Nucleus accumbens (tissue), 56 donors: ENCODE data around the gene CEP72.
A peak's percentile ranks its signal among the peaks of the same experiment; 100 is the strongest.

Experiments
- DNase-seq, 56 donors: peaks; one replicate each; lab custom pipeline; 2025; lab: John Stamatoyannopoulos, UW

CEP72 gene

DNA sequence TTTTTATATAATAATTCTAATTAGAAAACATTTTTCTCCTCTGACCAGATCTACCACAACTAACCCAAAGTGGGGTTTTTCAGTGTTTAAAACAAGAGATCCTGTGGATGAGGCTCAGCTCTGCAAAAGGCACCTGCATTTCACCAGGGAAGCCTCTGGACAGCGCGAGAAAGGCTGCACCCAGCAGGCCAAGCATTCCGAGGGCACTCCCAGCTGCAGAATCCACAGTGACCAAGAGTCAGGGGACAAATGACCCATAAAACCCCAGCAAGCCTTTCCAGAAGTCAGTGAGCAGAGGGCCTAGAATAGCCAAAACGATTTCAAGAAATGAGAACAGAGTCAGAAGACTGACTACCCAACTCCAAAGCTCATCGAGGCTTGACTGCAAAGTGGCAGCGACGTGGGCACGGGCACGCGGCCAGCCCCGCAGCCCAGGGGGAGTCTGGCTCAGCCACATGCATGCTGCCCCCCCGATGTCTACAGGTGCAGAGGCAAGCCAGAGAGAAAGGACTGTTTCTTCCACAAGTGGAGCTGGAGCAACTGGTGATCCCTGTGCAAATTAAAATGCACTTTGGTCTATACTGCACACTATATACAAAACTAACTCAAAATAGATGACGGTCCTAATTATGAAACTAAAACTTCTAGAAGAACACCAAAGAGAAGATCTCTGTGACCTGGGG lies 54.8 kb downstream of the CEP72 start:
- no peak for DNase-seq

DNA sequence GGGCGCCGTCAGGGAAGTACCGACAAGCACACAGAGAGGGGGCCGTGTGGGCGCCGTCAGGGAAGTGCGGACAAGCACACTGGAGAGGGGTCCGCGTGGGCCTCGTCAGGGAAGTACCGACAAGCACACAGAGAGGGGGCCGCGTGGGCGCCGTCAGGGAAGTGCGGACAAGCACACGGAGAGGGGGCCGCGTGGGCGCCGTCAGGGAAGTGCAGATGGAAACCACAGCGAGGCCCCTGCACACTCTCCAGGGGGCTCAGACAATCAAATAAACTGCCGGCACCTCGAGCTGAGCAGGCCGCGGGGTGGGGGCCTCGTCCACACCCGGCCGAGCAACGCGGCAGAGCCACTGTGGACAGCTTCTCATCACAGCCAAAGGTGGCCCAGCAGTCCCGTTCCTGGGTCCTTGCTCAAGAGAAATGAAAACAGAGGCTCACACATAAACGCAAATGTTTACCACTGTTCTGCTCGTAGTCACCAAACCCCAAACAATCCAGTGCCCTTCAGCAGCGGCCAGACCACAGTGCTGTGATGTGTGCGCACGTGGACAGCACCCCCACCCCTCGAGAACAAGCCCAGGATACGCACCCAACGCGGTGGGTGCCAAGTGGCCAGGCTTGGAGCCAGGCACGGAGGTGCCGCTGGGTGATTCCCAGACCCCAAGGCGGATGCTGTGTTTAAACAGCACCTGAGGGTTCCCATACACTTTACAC lies 56.3 kb downstream of the CEP72 start:
- peak in 24 of 56 donors; percentile 4 to 68 (median 41) for DNase-seq

DNA sequence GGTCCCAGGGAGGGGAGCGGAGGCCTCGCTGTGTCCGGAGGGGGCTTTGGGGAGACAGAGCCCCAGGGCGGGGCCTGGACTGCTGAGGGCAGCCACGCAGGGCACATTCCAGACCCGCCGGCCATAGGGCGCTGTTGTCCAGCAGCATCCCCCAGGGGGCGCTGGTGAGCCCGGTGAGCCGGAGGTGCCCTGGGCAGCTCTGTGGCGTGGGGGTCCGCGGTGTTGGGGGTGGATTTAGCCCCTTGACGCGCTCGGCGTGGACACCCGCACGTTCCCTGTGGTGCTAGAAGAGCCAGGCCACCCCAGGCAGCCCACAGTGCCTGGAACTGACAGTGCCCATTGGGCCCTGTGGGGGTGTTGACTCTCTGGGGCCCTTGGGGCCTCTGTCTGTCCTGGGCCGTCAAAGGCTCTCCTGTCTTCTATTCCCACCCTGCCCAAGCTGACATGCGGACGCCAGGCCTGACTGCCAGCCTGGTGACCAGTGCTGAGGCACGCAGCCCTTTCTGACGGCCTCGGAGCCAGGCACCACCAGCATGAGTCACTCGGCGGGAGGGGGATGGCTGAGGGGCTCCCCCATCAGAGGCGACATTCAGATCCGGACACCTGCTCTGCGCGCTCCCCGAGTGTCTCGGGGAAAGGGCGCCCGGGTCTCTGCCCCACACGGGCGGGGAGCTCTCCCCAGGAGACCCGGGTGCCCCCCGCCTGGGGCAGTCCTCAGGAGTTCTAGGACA lies 57.1 kb downstream of the CEP72 start:
- peak in 55 of 56 donors; percentile 57 to 99 (median 92) for DNase-seq

DNA sequence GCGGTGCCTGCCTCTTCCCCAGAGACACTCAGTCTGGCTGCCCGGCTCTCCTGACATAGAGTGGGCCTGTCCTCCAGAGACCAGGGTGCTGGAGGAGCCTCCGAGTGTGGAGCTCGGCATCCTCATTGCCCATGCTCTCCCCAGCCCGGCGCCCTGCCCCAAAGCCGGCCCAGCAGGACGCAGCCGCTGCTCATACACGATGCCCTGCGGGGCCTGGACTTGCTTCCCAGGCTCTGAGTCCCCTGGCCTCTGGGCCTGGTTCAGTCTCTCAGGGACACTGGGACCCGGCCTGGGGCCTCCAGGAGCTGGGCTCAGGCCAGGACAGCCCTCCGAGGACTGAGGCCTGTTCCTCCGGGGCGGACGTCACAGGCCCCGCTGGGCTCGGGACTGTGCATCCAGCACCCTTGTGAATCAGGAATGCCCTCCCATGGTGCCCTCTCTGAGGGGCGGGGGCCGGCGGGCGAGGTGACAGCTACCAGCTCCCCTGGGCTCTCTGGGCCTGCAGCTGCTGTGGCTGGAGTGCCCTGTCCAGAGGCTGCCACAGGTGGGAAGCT lies 57.8 kb downstream of the CEP72 start:
- DNase-seq: peak in 9 of 56 donors; percentile 64 to 89 (median 66)

DNA sequence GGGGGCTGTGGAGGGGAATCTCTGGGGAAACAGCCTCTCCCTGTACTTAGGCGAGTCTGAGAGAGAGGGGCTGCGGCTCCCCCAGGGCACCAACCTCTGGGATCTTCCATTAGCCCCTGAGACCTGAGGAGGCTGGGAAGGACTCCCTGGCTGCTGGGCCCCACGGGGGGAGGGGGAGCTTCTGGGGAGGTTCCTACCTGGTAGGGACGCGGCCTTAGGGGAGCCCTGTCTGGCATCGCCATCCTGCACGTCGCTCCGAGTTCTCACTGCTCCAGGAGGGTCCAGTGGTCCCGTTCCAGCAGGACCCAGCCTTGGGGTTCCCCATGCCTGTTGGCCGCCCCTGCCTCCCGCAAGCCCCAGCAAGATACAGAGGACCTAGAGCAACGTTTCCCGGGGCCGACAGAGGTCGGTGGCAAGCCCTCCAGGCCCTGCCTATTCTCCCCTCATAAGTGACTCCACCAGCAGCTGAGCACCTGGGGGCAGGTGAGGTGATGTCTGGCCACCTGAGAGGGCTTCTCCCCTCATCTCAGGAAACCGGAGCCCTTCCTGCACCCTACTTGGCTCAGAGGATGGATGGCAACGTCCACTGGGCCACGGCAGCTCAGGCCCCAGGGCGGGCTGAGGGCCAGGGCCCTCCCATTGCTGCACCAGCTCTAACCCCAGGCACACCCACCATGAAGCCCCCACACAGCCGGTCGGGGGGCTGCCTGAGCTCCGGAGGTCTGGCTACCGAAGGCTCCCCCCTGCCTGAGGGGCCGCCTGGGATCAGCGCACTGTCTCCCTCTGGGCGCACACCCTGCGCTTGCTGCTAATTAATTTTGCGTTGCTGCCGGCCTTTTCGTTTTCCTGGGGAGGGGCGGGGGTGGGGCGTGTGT lies 58.5 kb downstream of the CEP72 start:
- DNase-seq: peak in 1 of 56 donors; percentile 50

DNA sequence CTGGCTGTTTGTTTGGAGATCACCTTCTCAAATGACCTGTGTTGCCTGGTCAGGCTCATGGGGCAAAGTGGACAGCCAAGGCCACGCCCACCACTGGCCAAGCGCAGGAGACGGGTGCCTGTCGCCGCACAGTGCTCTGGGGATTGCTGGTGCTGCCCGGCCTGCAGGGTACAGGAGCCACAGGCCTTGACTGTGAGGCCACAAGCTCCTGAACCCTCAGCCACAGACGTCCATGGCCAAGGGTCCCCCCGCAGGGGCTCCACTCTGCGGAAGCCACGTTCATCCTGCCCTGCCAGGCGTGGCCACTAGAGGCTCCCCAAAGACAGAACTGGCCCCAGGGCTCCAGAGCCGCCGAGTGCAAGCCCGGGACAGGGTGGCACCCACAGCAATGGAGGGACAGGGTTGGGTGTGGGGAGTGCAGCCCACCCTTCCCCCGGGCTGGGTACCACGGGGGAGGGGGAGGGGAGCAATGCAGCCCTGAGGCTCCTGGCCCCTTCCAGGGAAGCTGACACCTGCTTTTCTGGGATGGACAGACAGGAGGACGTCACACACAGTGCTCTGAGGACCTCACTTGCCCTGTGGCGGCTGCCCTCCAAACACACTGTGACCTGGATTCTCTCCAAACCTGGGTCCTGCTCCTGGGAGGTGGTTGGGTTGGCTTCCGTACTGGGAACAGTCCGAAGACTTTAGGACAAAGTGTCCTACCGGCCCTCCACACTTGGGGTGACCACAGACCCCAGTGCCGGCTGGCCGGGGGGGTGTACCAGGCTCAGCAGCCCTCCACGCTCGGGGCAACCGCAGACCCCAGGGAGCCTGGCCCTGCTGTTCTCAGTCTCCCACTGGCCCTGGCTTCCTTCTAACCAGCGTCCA lies 59.6 kb downstream of the CEP72 start:
- DNase-seq: peak in 53 of 56 donors; percentile 21 to 90 (median 71)

DNA sequence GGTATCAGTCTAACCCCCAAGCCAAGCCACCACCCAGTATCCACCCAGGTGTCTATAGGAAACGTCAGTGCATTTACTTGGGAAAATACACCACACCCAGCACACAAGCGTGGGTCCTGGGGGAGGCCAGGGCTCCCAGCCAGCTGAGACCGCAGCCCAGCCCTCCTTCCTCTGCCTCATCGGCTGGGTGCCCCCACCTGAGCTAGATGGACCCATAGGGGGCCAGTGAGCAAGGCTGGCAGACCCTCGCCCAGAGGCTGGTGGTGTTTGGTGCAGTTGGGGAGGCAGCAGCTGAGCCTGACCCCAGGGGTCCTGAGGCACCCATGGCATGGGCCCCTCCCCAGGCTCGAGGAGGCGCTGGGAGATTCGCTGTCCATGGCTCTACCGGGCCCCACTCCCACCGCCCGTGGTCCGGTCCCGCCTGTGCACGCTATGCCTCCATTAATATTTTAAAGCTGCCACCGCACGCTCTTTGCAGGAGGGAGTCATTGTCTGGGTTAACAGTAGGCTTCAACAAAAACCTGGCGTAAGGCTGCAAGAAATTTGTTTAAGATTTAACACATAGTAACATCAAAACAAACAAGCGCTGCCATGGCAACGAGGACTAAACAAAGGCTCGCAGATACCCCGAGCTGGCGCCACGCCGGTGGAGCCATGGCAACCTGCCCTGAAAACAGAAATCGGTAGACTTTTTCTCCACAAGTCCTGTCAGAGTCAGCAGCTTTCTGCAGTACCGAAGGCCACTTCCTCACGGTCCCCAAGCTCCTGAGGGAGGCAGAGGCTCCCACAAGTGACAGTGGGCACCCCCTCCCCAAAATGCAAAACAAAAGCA lies 60.4 kb downstream of the CEP72 start:
- DNase-seq: peak in 43 of 56 donors; percentile 14 to 83 (median 45)

DNA sequence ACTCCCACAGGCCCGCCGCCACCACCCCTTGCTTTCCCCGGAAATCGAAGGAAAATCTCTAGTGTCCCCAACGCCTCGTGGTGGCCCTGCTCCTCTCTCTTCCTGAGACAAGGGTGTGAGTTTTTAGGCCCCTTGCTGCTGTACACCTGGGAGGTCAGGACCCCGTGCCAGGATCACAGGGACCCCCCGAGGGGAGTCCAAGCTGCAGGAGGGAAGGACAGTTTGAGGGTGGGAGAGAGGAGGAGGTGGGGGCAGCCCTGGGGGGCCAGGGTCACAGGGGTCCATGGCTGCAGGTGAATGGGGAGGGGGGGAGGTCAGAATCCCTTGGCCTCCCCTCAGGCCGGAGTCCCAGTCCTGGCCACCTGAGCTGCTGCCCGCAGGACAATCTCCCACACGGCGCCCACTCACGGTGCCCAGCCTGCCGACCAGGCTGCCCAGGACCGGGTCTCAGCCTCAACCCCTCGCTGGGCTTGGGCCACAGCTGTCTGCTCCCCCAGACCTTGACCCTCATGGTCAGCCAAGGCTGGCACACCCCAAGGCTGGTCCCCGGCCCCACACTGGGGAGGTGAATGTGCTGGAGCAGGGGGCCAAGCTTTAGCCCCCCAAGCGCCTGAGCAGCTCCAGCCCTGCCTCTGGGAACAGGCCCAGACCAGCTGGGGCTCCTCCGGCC lies 61.2 kb downstream of the CEP72 start:
- DNase-seq: no peak

DNA sequence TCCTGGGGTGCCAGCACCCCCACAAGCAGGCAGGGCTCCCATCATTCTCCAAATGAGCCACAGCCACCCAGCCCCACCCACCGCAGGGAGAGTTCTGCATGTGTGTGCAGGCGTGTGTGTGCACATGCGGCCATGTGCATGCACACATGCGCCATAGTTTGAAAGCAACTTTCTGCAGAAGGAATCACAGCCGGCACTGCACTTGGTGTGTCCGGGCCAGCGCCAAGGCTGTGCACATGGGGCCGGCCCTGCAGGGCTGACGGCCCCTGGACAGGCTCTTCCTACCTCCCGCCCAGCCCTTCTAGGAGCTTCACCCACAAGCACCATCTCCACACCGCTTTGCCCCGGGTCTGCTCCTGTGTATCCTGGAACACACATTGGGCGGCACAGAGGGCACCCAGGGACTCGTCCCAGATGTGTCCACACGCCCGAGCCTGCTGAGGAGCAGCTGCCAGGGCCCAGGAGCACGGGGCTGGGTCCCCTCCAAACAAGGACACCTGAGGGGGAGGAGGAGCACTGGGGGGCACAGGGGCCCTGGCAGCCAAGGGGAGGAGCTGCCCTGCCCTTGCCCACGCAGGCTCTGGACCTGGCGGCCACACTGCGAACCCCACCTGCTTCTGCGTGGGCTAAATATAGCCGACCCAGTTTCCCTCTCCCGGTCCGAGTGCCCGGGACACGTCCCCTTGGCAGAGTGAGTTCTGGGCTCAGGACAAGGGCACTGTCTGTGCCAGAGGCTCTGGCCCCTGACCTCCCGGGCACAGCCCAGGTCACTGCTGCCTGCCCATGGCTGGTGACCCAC lies 61.9 kb downstream of the CEP72 start:
- DNase-seq: peak in 1 of 56 donors; percentile 43

DNA sequence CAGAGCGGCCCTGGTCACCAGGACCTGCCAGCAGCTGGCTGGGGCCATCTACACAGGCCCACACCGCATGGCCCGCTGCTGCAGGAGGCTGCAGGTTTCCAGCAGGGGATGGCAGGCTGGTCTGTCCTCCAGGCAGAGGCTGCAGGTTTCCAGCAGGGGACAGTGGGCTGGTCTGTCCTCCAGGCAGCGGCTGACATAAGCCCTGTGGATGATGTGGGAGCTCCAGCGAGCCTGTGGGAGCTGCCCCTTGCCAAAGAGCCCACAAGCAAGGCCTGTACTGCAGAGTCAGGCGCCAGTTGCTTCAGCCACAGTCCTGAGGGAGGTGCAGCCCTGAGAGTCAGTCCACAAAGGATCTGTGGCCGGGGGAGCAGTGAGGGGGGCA lies 62.5 kb downstream of the CEP72 start:
- DNase-seq: peak in 22 of 56 donors; percentile 19 to 72 (median 40)

DNA sequence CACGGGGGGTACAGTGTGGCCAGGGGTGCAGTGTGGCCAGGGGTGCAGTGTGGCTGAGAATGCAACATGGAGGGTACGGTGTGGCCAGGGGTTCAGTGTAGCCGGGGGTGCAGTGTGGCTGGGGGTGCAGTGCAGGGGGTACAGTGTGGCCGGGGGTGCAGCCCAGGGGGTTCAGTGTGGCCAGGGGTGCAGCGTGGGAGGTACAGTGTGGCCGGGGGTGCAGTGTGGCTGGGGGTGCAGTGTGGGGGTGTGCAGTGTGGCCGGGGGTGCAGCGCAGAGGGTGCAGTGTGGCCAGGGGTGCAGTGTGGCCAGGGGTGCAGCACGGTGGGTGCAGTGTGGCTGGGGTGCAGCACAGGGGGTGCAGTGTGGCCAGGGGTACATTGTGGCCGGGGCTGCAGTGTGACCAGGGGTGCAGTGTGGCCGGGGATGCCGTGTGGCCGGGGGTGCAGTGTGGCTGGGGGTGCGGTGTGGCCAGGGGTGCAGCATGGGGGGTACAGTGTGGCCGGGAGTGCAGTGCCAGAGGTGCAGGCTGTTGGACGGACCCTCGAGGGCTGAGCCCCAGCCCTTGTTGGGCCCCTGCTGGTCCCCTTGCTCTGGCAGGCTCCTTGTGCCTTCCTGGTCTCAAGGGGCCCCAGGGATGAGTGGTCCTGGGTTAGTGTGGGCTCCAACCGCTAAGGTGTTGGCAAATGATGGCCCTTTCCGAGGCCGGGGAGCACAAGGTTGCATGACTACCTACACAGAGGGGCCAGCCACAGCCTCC lies 63.2 kb downstream of the CEP72 start:
- no peak for DNase-seq

DNA sequence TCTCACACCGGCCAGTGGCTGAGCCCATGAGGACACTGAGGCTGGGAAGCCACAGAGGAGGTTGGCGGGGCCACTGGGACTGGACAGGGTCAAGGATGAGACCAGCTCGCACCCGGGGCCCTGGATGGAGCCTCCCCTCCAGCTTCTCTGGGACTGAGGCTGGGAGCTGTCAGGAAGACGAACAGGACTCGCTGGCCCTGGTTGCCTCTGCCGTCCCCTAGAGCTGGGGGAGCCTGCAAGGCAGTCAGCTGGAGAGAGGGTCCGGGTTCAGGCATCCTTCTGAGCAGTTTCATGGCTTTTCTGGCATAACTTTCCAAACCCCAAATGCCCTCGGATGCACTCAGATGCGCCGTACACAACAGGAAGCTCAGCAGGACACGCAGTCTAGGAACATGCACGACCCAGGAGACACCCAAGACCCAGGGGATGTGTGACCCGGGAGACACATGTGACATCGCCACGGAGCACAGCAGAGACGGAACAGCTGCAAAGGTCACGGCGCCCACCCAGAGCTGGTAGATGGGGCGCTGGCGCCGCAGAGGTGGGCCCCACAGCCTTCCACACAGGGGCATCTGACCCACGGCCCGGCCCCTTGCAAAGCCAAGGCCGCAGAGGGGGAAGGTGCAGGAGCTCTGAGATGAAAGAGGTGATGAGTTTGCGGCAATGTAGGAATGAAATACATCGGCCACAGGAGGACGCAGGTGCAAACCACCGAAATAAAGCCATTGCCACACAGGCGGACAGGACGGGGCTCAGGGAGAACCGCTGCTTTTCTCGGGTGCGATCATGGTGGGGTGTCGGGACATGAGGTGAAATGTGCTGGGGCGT lies 63.9 kb downstream of the CEP72 start:
- DNase-seq: no peak

DNA sequence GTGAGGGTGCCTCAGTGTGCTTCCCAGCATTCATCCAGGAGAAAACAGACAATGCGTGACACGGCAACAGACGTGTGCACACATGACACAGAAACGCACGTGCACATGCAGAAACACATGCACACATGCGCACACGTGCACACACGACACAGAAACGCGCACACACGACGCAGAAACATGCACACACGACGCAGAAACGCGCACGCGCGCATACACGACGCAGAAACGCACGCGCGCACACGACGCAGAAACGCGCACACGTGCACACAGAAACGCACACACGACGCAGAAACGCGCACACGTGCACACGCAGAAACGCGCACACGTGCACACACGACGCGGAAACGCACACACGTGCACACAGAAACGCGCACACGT lies 64.5 kb downstream of the CEP72 start:
- DNase-seq: no peak

DNA sequence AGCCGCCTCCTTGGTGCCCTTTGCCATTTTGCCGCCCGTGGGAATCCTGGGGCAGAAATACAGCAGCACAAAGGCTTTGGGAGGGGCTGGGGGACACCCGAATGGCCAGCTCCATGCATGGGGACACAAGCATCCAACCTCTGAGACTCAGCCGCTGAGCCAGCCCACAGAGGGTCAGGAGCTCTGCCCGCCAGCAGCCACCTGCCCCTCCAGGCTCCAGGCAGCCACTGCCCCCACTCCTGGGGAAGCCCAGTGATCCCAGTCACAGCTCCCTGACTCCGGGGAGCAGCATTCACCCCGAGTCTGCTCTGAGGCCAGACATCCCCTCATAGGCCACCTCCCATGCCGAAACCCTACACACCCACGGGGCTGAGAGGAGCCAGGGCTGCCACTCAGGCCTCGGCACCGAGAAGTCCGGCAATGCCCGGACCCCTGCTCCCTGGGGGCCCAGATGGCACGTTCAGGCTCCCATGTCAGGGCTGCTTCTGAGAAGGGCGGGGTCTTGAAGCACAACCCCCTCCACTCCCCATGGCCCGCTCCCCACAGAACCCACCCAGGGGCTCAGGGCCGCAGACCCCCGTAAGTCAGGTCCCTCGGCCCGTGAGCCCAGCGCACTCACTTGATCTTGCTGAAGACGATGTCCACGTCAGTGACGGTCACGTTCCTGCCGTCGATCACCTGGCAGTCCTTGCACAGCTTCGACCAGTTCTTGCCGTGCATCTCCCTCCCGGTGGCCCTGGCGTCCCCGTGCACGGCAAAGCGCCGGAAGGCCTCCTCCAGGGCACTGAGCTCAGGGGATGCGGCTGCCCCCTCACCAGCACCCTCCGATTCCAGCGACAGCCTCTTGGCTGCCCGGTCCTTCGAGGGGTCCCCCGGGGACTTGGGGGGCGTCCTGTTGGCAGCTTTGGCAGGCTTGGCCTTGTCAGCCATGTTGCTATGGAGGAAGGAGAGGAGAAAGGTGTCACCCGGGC lies 65.3 kb downstream of the CEP72 start:
- no peak for DNase-seq
